Panc1 (cell line): ENCODE data around the gene CYP2E1.

Experiments
- POLR2AphosphoS5 ChIP-seq: IDR thresholded peaks from 2 replicates; pipeline ENCODE4 v1.6.1; 2012; ENCODE audit warnings: mild to moderate bottlenecking, low read depth, low read length, moderate library complexity
- SIN3A ChIP-seq: IDR thresholded peaks from 2 replicates; pipeline ENCODE4 v1.6.1; 2012; ENCODE audit warnings: low read depth, mild to moderate bottlenecking, low read length, moderate library complexity, borderline replicate concordance; ENCODE audit not compliant: insufficient read depth
- TCF7L2 ChIP-seq: IDR thresholded peaks from 2 replicates; pipeline ENCODE4 v1.6.1; 2011; ENCODE audit warnings: mild to moderate bottlenecking, low read depth, low read length, inconsistent platforms
- TF ChIP-seq, protein P1 (sequence below): fragments of 450-650 bp; IDR thresholded peaks from 2 replicates; pipeline ENCODE4 v1.5.1; 2017; ENCODE audit warnings: mild to moderate bottlenecking
- TF ChIP-seq, protein P2 (sequence below), 2 experiments: IDR thresholded peaks; 2 replicates each; pipeline ENCODE4 v1.6.1; 2011 to 2012; ENCODE audit warnings: low read depth in 2 of 2, control low read depth in 1 of 2, low read length in 1 of 2, mild to moderate bottlenecking in 1 of 2, moderate library complexity in 1 of 2; ENCODE audit not compliant: insufficient read depth in 1 of 2

DNA sequence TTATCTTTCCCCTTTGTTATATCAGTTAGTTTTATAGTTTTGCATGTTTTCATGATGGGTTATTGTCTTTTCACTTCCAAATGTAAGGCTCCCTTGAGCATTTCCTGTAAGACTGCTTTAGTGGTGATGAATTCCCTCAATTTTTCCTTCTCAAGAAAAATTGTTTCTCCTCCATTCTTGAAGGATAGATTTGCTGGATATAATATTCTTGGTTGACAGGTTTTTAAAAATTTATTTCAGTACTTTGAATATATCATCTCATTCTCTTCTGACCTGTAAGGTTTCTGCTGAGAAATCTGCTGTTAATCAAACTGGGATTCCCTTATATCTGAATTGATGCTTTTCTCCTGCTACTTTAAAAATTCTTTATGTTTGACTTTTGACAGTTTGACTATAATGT, 40.1 kb upstream of the CYP2E1 start:
- TF ChIP-seq, protein P1, sequence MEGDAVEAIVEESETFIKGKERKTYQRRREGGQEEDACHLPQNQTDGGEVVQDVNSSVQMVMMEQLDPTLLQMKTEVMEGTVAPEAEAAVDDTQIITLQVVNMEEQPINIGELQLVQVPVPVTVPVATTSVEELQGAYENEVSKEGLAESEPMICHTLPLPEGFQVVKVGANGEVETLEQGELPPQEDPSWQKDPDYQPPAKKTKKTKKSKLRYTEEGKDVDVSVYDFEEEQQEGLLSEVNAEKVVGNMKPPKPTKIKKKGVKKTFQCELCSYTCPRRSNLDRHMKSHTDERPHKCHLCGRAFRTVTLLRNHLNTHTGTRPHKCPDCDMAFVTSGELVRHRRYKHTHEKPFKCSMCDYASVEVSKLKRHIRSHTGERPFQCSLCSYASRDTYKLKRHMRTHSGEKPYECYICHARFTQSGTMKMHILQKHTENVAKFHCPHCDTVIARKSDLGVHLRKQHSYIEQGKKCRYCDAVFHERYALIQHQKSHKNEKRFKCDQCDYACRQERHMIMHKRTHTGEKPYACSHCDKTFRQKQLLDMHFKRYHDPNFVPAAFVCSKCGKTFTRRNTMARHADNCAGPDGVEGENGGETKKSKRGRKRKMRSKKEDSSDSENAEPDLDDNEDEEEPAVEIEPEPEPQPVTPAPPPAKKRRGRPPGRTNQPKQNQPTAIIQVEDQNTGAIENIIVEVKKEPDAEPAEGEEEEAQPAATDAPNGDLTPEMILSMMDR, result no peak
- TF ChIP-seq POLR2AphosphoS5, result no peak
- TF ChIP-seq SIN3A, result no peak
- TF ChIP-seq, protein P2, sequence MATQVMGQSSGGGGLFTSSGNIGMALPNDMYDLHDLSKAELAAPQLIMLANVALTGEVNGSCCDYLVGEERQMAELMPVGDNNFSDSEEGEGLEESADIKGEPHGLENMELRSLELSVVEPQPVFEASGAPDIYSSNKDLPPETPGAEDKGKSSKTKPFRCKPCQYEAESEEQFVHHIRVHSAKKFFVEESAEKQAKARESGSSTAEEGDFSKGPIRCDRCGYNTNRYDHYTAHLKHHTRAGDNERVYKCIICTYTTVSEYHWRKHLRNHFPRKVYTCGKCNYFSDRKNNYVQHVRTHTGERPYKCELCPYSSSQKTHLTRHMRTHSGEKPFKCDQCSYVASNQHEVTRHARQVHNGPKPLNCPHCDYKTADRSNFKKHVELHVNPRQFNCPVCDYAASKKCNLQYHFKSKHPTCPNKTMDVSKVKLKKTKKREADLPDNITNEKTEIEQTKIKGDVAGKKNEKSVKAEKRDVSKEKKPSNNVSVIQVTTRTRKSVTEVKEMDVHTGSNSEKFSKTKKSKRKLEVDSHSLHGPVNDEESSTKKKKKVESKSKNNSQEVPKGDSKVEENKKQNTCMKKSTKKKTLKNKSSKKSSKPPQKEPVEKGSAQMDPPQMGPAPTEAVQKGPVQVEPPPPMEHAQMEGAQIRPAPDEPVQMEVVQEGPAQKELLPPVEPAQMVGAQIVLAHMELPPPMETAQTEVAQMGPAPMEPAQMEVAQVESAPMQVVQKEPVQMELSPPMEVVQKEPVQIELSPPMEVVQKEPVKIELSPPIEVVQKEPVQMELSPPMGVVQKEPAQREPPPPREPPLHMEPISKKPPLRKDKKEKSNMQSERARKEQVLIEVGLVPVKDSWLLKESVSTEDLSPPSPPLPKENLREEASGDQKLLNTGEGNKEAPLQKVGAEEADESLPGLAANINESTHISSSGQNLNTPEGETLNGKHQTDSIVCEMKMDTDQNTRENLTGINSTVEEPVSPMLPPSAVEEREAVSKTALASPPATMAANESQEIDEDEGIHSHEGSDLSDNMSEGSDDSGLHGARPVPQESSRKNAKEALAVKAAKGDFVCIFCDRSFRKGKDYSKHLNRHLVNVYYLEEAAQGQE (IDR thresholded peaks at IDR 0.05; ENCODE audit: insufficient read depth in 1 of 2, low read depth in 2 of 2, low read length in 1 of 2), result no peak
- TF ChIP-seq TCF7L2, result no peak
